DND-41 (cell line): ENCODE results near the gene PLA2G4E.

Experiments
- ATAC-seq: fragments of 200-7000 bp; cut with Tn5 transposase; 3 replicates; pipeline ENCODE4 v1.9.1; 2021; ENCODE audit warnings: low read depth; ENCODE audit not compliant: insufficient read depth
- DNase-seq: peaks from one replicate; pipeline ENCODE4 v3.0.0-alpha.2; 2020
- H2AFZ ChIP-seq: 2 replicates; pipeline ENCODE4 v1.6.0; 2012; ENCODE audit warnings: low read depth, low read length
- H3K27ac ChIP-seq: 2 replicates; pipeline ENCODE4 v1.5.1; 2012; ENCODE audit warnings: low read length, inconsistent platforms
- H3K27me3 ChIP-seq: fragments of 200-600 bp; sonication (generic); 2 replicates; pipeline ENCODE4 v1.6.0; 2012; ENCODE audit warnings: low read length, mild to moderate bottlenecking, inconsistent platforms; ENCODE audit not compliant: insufficient read depth, poor library complexity
- H3K36me3 ChIP-seq: 2 replicates; pipeline ENCODE4 v1.5.1; 2012; ENCODE audit warnings: low read length, inconsistent platforms; ENCODE audit not compliant: insufficient read depth
- H3K4me1 ChIP-seq: 2 replicates; pipeline ENCODE4 v1.5.1; 2012; ENCODE audit warnings: mild to moderate bottlenecking, low read length; ENCODE audit not compliant: insufficient read depth
- H3K4me2 ChIP-seq: 2 replicates; pipeline ENCODE4 v1.6.0; 2012; ENCODE audit warnings: mild to moderate bottlenecking, moderate library complexity, low read length, inconsistent platforms; ENCODE audit not compliant: insufficient read depth
- H3K4me3 ChIP-seq, 2 experiments: fragments of 200-600 bp in 1 of 2; shearing (Covaris generic) in 1 of 2; 2 replicates each; pipeline ENCODE4 v1.5.1; 2012 to 2016; ENCODE audit warnings: inconsistent platforms in 2 of 2, low read length in 2 of 2, mild to moderate bottlenecking in 2 of 2, low read depth in 1 of 2, moderate library complexity in 1 of 2
- H3K79me2 ChIP-seq: 2 replicates; pipeline ENCODE4 v1.6.0; 2012; ENCODE audit warnings: low read length, inconsistent platforms; ENCODE audit not compliant: insufficient read depth
- H3K9ac ChIP-seq: 2 replicates; pipeline ENCODE4 v1.6.0; 2012; ENCODE audit warnings: low read depth, mild to moderate bottlenecking, inconsistent platforms, low read length, moderate library complexity
- H3K9me3 ChIP-seq: 2 replicates; pipeline ENCODE4 v1.5.1; 2012; ENCODE audit warnings: low read length, moderate library complexity, mild to moderate bottlenecking, inconsistent platforms; ENCODE audit not compliant: insufficient read depth, severe bottlenecking
- H4K20me1 ChIP-seq: 2 replicates; pipeline ENCODE4 v1.6.0; 2012; ENCODE audit warnings: low read length; ENCODE audit not compliant: insufficient read depth
- CTCF ChIP-seq: IDR thresholded peaks from 2 replicates; pipeline ENCODE4 v1.5.1; 2012; ENCODE audit warnings: borderline replicate concordance, low read length, moderate library complexity, mild to moderate bottlenecking; ENCODE audit not compliant: poor library complexity, severe bottlenecking; ENCODE audit errors: extremely low read depth
- EZH2 ChIP-seq: IDR thresholded peaks from 3 replicates; pipeline ENCODE4 v1.6.1; 2012; ENCODE audit warnings: borderline replicate concordance, low read depth, mild to moderate bottlenecking, moderate library complexity, low read length, inconsistent platforms; ENCODE audit not compliant: severe bottlenecking

Gene PLA2G4E

GRCh38 chr15:41937568-41937923, 83.3 kb downstream of the PLA2G4E start:
- no peak for TF ChIP-seq CTCF
- no peak for TF ChIP-seq EZH2
- Histone ChIP-seq H3K4me3 (no peak overlapping the region), H3K4me2 (no peak overlapping the region), H3K27ac (no peak overlapping the region), H2AFZ (no peak overlapping the region), H4K20me1 (no peaks in the 10 kb centered on the region), H3K79me2 (no peaks in the 10 kb centered on the region), H3K4me1 (peaks cover 20% of the 10 kb centered on the region), H3K9ac (no peak overlapping the region), H3K9me3 (no peaks in the 10 kb centered on the region), H3K27me3 (no peaks in the 10 kb centered on the region), H3K36me3 (no peaks in the 10 kb centered on the region)
- DNase-seq (no peak), ATAC-seq (no peak)

- H3K9me3 ChIP-seq = no peaks in the 10 kb centered on the region
- DNase-seq = peak; percentile 10
- no peaks in the 10 kb centered on the region for H4K20me1 ChIP-seq
- TF ChIP-seq CTCF = no peak
- no peak for TF ChIP-seq EZH2
- no peaks in the 10 kb centered on the region for H3K36me3 ChIP-seq
- no peak overlapping the region for H3K4me3 ChIP-seq
- H3K27me3 ChIP-seq = no peaks in the 10 kb centered on the region
- H3K9ac ChIP-seq = no peak overlapping the region
- no peak overlapping the region for H2AFZ ChIP-seq
- H3K4me2 ChIP-seq = no peak overlapping the region
- ATAC-seq = no peak
- no peaks in the 10 kb centered on the region for H3K79me2 ChIP-seq
- H3K4me1 ChIP-seq = peaks cover 20% of the 10 kb centered on the region
- no peak overlapping the region for H3K27ac ChIP-seq
These were observed 83.9 kb downstream of the PLA2G4E start for GRCh38 chr15:41936649-41937567.

- H3K9me3 ChIP-seq = no peaks in the 10 kb centered on the region
- H3K4me3 ChIP-seq = no peak overlapping the region
- H3K79me2 ChIP-seq = no peaks in the 10 kb centered on the region
- ATAC-seq (no peak), DNase-seq (no peak)
- no peaks in the 10 kb centered on the region for H4K20me1 ChIP-seq
- TF ChIP-seq CTCF (no peak), EZH2 (no peak)
- H3K9ac ChIP-seq = no peak overlapping the region
- no peaks in the 10 kb centered on the region for H3K27me3 ChIP-seq
- no peak overlapping the region for H3K27ac ChIP-seq
- H3K4me1 ChIP-seq = peaks cover 20% of the 10 kb centered on the region
- H3K36me3 ChIP-seq = no peaks in the 10 kb centered on the region
- no peak overlapping the region for H2AFZ ChIP-seq
- no peak overlapping the region for H3K4me2 ChIP-seq
These were observed 84.7 kb downstream of the PLA2G4E start for GRCh38 chr15:41936155-41936554.
